ENCODE data around the gene NUDCD3. TPM values are rescaled to one million over a fixed set of nuclear protein-coding genes. Genes with fewer than 3 reads are reported as not detected.

NUDCD3 gene
- total RNA-seq: 62.2 and 186 TPM in 2 replicates

DNA sequence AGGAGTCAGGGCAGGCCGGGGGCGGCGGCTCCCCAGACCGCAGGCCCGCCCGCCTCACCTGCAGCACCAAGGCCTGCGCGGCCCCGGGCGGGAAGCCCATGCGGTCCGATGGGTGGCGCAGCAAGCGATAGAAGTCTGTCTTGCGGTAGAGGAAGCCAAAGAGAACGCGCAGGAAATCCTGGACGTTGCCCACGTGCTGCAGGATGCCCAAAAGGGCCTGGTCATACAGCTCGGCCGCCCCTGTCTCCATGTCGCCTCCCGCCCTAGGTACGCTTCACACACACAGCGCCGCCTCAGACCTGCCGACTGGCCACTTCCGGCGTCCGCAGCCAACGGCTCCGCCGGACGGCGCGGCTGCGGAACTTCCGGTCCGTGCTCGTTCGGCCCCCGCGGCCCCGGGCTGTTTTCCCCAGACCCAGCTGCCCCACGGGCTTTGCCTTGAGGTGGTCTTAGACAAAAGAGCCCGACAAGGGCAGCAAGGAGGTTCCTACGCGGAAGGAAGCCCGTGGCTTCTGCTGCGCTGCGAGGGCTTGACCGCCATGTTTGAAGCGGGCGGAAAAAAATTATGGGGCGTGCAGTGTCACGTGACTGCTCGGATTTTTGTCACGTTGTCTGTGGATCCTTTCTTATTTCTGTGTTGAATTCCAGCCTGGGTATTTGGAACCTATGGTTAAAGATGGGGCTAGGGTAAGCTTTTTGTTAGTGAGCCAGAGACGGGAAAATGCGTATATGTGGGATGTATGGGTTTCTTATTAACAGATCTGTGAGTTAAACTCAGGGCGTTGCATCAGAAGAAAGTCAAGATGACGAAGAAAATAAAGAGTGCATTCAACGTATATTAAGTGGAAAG lies at the start of gene NUDCD3:
NUDCD3 (minus strand) TSS at position 308 of the 850 bp plus-strand sequence; CDS start at position 250, 58 bp downstream.

Other genes starting within 250 kb of the NUDCD3 start
- gene CAMK2B, start 165.1 kb downstream of the NUDCD3 start, total RNA-seq: not detected in 2 replicates
- gene NPC1L1, start 50.7 kb upstream of the NUDCD3 start, total RNA-seq: under 0.01 and 0.14 TPM in 2 replicates
- 63.7 and 74.5 TPM in 2 replicates for gene DDX56, start 83.2 kb upstream of the NUDCD3 start, total RNA-seq
- 79.9 and 147 TPM in 2 replicates for gene TMED4, start 91.6 kb upstream of the NUDCD3 start, total RNA-seq
- 73.8 and 145 TPM in 2 replicates for gene OGDH, start 116.0 kb upstream of the NUDCD3 start, total RNA-seq

All from nasal cavity respiratory epithelium epithelial cell of viscerocranial mucosa (primary cell).